K562 (cell line): Measurements from ENCODE around the gene RNASE4.

ENCODE experiments used
- ATF1 ChIP-seq, 2 experiments: fragments of 450-650 bp in 1 of 2; IDR thresholded peaks; 2 replicates each; pipeline ENCODE4 v1.6.1; 2016; ENCODE audit warnings: missing compliant biosample characterization in 1 of 2, missing genetic modification characterization in 1 of 2
- CTCF ChIP-seq, 3 experiments: IDR thresholded peaks in 2 of 3; conservative IDR thresholded peaks in 1 of 3; 2 replicates each; pipeline ENCODE4 v1.5.1; 2011 to 2012; ENCODE audit warnings: low read length in 3 of 3, mild to moderate bottlenecking in 3 of 3, control low read depth in 2 of 3, improper control_type of control experiment in 1 of 3, inconsistent platforms in 1 of 3, low read depth in 1 of 3, mixed read lengths in 1 of 3, moderate library complexity in 1 of 3; ENCODE audit not compliant: insufficient read depth in 2 of 3
- GABPA ChIP-seq: fragments of 200-800 bp; sonication (Bioruptor generic); conservative IDR thresholded peaks from 2 replicates; pipeline ENCODE4 v1.6.1; 2016; ENCODE audit warnings: low read depth, missing genetic modification characterization, missing compliant biosample characterization
- JUN ChIP-seq, 2 experiments: sonication (generic) in 1 of 2; formaldehyde crosslinking in 1 of 2; IDR thresholded peaks; 2 replicates each; pipeline versions ENCODE4 v1.6.1 to v1.8.0; 2012 to 2022; ENCODE audit warnings: borderline replicate concordance in 2 of 2, mild to moderate bottlenecking in 2 of 2, improper control_type of control experiment in 1 of 2, low read depth in 1 of 2, low read length in 1 of 2, missing genetic modification reagents in 1 of 2
- KAT8 ChIP-seq: fragments of 450-650 bp; IDR thresholded peaks from 2 replicates; pipeline ENCODE4 v1.6.1; 2016; ENCODE audit warnings: low read depth, mild to moderate bottlenecking
- NFIC ChIP-seq: fragments of 450-650 bp; IDR thresholded peaks from 2 replicates; pipeline ENCODE4 v1.6.1; 2017; ENCODE audit warnings: mild to moderate bottlenecking, inconsistent platforms
- TBL1XR1 ChIP-seq, 2 experiments: IDR thresholded peaks; 2 replicates each; pipeline ENCODE4 v1.6.1; 2012; ENCODE audit warnings: improper control_type of control experiment in 2 of 2, low read length in 2 of 2, mild to moderate bottlenecking in 1 of 2
- TSC22D4 ChIP-seq: fragments of 450-650 bp; IDR thresholded peaks from 2 replicates; pipeline ENCODE4 v1.6.1; 2016; ENCODE audit warnings: missing genetic modification characterization, missing biosample characterization, control low read depth
- ZFP36 ChIP-seq: fragments of 150-350 bp; IDR thresholded peaks from 2 replicates; pipeline ENCODE4 v1.6.1; 2018; ENCODE audit warnings: low read length, low read depth; ENCODE audit not compliant: partially characterized antibody
- ZNF431 ChIP-seq: sonication (generic); formaldehyde crosslinking; IDR thresholded peaks from 2 replicates; pipeline ENCODE4 v1.8.0; 2022; ENCODE audit warnings: mild to moderate bottlenecking, missing genetic modification reagents
- ZNF561 ChIP-seq: fragments of 450-650 bp; formaldehyde crosslinking; conservative IDR thresholded peaks from 2 replicates; pipeline ENCODE4 v1.4.0; 2020; ENCODE audit warnings: mild to moderate bottlenecking, moderate library complexity

GRCh38 chr14:20699931-20700330 is 15.6 kb downstream of the RNASE4 start:
- TF ChIP-seq GABPA (tag) (no peak), TSC22D4 (tag) (no peak), ZFP36 (no peak), KAT8 (no peak), ATF1 (CRISPR knock-in tag; IDR thresholded peaks at IDR 0.05) (no peak), ATF1 (tag; IDR thresholded peaks at IDR 0.05) (no peak), ZNF561 (CRISPR knock-in tag) (no peak), CTCF (IDR thresholded peaks at IDR 0.05 in 2 of 3, conservative IDR thresholded peaks at IDR 0.05 in 1 of 3; ENCODE audit: insufficient read depth in 2 of 3, low read depth in 1 of 3, low read length in 3 of 3) (no peak), TBL1XR1 (IDR thresholded peaks at IDR 0.05; ENCODE audit: low read length in 2 of 2) (no peak), JUN (IDR thresholded peaks at IDR 0.05; ENCODE audit: borderline replicate concordance, low read depth, low read length) (no peak), JUN (CRISPR knock-in tag; IDR thresholded peaks at IDR 0.05; ENCODE audit: borderline replicate concordance) (no peak), ZNF431 (CRISPR knock-in tag) (no peak), NFIC (no peak)
